HCT116 (cell line): ENCODE measurements around the gene CHID1.

ENCODE experiments used
- EGR1 ChIP-seq: IDR thresholded peaks from 2 replicates; pipeline ENCODE4 v1.6.1; 2012; ENCODE audit warnings: low read depth
- EZH2 ChIP-seq: fragments of 200-600 bp; sonication (generic); IDR thresholded peaks from 2 replicates; pipeline ENCODE4 v1.6.1; 2017; ENCODE audit warnings: antibody characterized with exemption, mixed run types
- EZH2phosphoT487 ChIP-seq: fragments of 200-600 bp; IDR thresholded peaks from 2 replicates; pipeline ENCODE4 v1.6.1; 2018; ENCODE audit warnings: antibody characterized with exemption, borderline replicate concordance
- POLR2AphosphoS5 ChIP-seq: IDR thresholded peaks from 2 replicates; pipeline ENCODE4 v1.6.1; 2011; ENCODE audit warnings: mild to moderate bottlenecking, low read depth, low read length, moderate library complexity
- RAD21 ChIP-seq: IDR thresholded peaks from 2 replicates; pipeline ENCODE4 v1.6.1; 2012; ENCODE audit warnings: low read depth, mild to moderate bottlenecking
- SIN3A ChIP-seq: IDR thresholded peaks from 2 replicates; pipeline ENCODE4 v1.6.1; 2012; ENCODE audit warnings: low read depth
- ZBTB33 ChIP-seq: IDR thresholded peaks from 2 replicates; pipeline ENCODE4 v1.6.1; 2011; ENCODE audit warnings: mild to moderate bottlenecking, low read length, moderate library complexity; ENCODE audit not compliant: insufficient replicate concordance; ENCODE audit errors: extremely low read depth
- ZFX ChIP-seq: fragments of 450-650 bp; IDR thresholded peaks from 2 replicates; pipeline ENCODE4 v1.6.1; 2017
- TF ChIP-seq, protein P1 (sequence below), 3 experiments: fragments of 200-600 bp in 1 of 3; sonication (generic) in 1 of 3; IDR thresholded peaks in 2 of 3; conservative IDR thresholded peaks in 1 of 3; 2 replicates each; pipeline ENCODE4 v1.5.1; 2012 to 2017; ENCODE audit warnings: low read depth in 2 of 3, low read length in 2 of 3, antibody characterized with exemption in 1 of 3, borderline replicate concordance in 1 of 3, control low read depth in 1 of 3, mild to moderate bottlenecking in 1 of 3, mixed read lengths in 1 of 3, mixed run types in 1 of 3, moderate library complexity in 1 of 3; ENCODE audit not compliant: insufficient read depth in 1 of 3
- TF ChIP-seq, protein P2 (sequence below): IDR thresholded peaks from 2 replicates; pipeline ENCODE4 v1.6.1; 2012

GRCh38 chr11:868394-868793, 42.2 kb downstream of the CHID1 start:
- TF ChIP-seq POLR2AphosphoS5 (no peak), RAD21 (no peak), EZH2phosphoT487 (no peak), SIN3A (no peak), ZFX (no peak), EZH2 (no peak), EGR1 (no peak), ZBTB33 (no peak)
- TF ChIP-seq, protein P1, sequence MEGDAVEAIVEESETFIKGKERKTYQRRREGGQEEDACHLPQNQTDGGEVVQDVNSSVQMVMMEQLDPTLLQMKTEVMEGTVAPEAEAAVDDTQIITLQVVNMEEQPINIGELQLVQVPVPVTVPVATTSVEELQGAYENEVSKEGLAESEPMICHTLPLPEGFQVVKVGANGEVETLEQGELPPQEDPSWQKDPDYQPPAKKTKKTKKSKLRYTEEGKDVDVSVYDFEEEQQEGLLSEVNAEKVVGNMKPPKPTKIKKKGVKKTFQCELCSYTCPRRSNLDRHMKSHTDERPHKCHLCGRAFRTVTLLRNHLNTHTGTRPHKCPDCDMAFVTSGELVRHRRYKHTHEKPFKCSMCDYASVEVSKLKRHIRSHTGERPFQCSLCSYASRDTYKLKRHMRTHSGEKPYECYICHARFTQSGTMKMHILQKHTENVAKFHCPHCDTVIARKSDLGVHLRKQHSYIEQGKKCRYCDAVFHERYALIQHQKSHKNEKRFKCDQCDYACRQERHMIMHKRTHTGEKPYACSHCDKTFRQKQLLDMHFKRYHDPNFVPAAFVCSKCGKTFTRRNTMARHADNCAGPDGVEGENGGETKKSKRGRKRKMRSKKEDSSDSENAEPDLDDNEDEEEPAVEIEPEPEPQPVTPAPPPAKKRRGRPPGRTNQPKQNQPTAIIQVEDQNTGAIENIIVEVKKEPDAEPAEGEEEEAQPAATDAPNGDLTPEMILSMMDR (IDR thresholded peaks at IDR 0.05 in 2 of 3, conservative IDR thresholded peaks at IDR 0.05 in 1 of 3; ENCODE audit: borderline replicate concordance in 1 of 3, insufficient read depth in 1 of 3, low read depth in 2 of 3, low read length in 2 of 3), result no peak
- TF ChIP-seq, protein P2, sequence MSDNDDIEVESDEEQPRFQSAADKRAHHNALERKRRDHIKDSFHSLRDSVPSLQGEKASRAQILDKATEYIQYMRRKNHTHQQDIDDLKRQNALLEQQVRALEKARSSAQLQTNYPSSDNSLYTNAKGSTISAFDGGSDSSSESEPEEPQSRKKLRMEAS, result no peak
